CD4-positive, CD25-positive, alpha-beta regulatory T cell (primary cell): ENCODE measurements around the gene DUSP28. TPM values are rescaled to one million over a fixed set of nuclear protein-coding genes. Genes with fewer than 3 reads are reported as not detected.

Experiments
- ATAC-seq, 2 donors: fragments of 150-1000 bp; cut with Tn5 transposase; one replicate each; pipeline ENCODE4 v1.10.0; 2021; ENCODE audit warnings: low read depth in 2 of 2, moderate number of reproducible peaks in 2 of 2, moderate library complexity in 1 of 2
- DNase-seq, 3 donors: peaks; one replicate each; pipeline versions ENCODE4 v3.0.0 to v3.0.0-alpha.2; 2012 to 2022; ENCODE audit warnings: mixed read lengths in 1 of 3
- H3K27ac ChIP-seq: one replicate; pipeline ENCODE4 v1.7.0; 2013; ENCODE audit warnings: mild to moderate bottlenecking, low read length; ENCODE audit not compliant: insufficient read depth, poor library complexity, severe bottlenecking
- H3K27me3 ChIP-seq: one replicate; pipeline ENCODE4 v1.7.0; 2013; ENCODE audit warnings: low read length; ENCODE audit not compliant: control insufficient read depth, insufficient read depth
- H3K36me3 ChIP-seq: one replicate; pipeline ENCODE4 v1.7.0; 2013; ENCODE audit warnings: mild to moderate bottlenecking, low read length, moderate library complexity; ENCODE audit not compliant: control insufficient read depth, insufficient read depth
- H3K4me1 ChIP-seq: 2 replicates; pipeline ENCODE4 v1.7.0; 2013; ENCODE audit warnings: mild to moderate bottlenecking, low read length; ENCODE audit not compliant: insufficient read depth, control insufficient read depth, poor library complexity, severe bottlenecking
- H3K4me3 ChIP-seq: one replicate; pipeline ENCODE4 v1.7.0; 2013; ENCODE audit warnings: low read depth, mild to moderate bottlenecking, low read length, moderate library complexity
- H3K9me3 ChIP-seq, 2 experiments: 1 replicate in 1 of 2; 2 replicates in 1 of 2; pipeline ENCODE4 v1.7.0; 2013; ENCODE audit warnings: low read length in 2 of 2, mild to moderate bottlenecking in 1 of 2, moderate library complexity in 1 of 2; ENCODE audit not compliant: control insufficient read depth in 2 of 2
- H3K27ac Mint-ChIP-seq, 3 donors: one replicate each; pipeline ENCODE4 v1.8.0; 2020 to 2022; ENCODE audit warnings: mild to moderate bottlenecking in 3 of 3, mixed read lengths in 3 of 3, moderate library complexity in 2 of 3
- H3K27me3 Mint-ChIP-seq: one replicate; pipeline ENCODE4 v1.8.0; 2022; ENCODE audit warnings: mild to moderate bottlenecking, mixed read lengths
- H3K36me3 Mint-ChIP-seq: one replicate; pipeline ENCODE4 v1.8.0; 2020; ENCODE audit warnings: mixed read lengths
- H3K4me1 Mint-ChIP-seq, 4 donors: one replicate each; pipeline ENCODE4 v1.8.0; 2020 to 2022; ENCODE audit warnings: mixed read lengths in 4 of 4, mild to moderate bottlenecking in 1 of 4
- H3K4me3 Mint-ChIP-seq, 4 donors: one replicate each; pipeline ENCODE4 v1.8.0; 2020 to 2022; ENCODE audit warnings: mild to moderate bottlenecking in 4 of 4, mixed read lengths in 4 of 4, moderate library complexity in 3 of 4
- H3K9me3 Mint-ChIP-seq, 7 donors: one replicate each; pipeline ENCODE4 v1.8.0; 2020 to 2022; ENCODE audit warnings: mixed read lengths in 7 of 7, mild to moderate bottlenecking in 3 of 7, moderate library complexity in 2 of 7
- polyA plus RNA-seq, 4 donors: library from polyadenylated mRNA; unstranded; fragments of 300-500 nt; fragmentation: Illumina TruSeq; gene quantifications; one replicate each; pipeline ENCODE4 v1.2.3, GENCODE V29; 2021
- total RNA-seq: library from RNA; stranded (reverse); gene quantifications from one replicate; pipeline ENCODE4 v1.2.3, GENCODE V29; 2022

The DUSP28 gene
- total and polyA plus RNA-seq, 5 donors from 2014 or later, result 8.3 to 27.2 (median 17.4) TPM

GRCh38 chr2:240564561-240565332 lies 4.6 kb downstream of the DUSP28 start:
- Histone ChIP-seq H3K36me3 (no peaks in the 10 kb centered on the region), H3K4me1 (peaks cover 80% of the 10 kb centered on the region), H3K27ac (peak overlapping the region; percentile 95), H3K4me3 (peak overlapping the region; percentile 77), H3K9me3 (no peaks in the 10 kb centered on the region), H3K27me3 (no peaks in the 10 kb centered on the region)
- peaks cover 10% of the 10 kb centered on the region for H3K36me3 Mint-ChIP-seq
- H3K27ac Mint-ChIP-seq, result peak overlapping the region; percentile 98 to 100 (median 98)
- no peaks in the 10 kb centered on the region for H3K9me3 Mint-ChIP-seq
- ATAC-seq (no peak), DNase-seq (peak in 2 of 3 donors; percentile 38 to 70)
- H3K4me1 Mint-ChIP-seq, result peaks cover 11 to 73% (median 52%) of the 10 kb centered on the region in 4 donors
- H3K27me3 Mint-ChIP-seq, result peaks cover 13% of the 10 kb centered on the region
- peak overlapping the region; percentile 93 to 98 (median 94) for H3K4me3 Mint-ChIP-seq

GRCh38 chr2:240565333-240566202 lies 5.4 kb downstream of the DUSP28 start:
- peak overlapping the region; percentile 93 to 98 (median 94) for H3K4me3 Mint-ChIP-seq
- peaks cover 84% of the 10 kb centered on the region for H3K4me1 ChIP-seq
- DNase-seq (peak; percentile 89 to 98 (median 90)), ATAC-seq (peak; percentile 61)
- H3K9me3 Mint-ChIP-seq, result no peaks in the 10 kb centered on the region
- H3K9me3 ChIP-seq, result no peaks in the 10 kb centered on the region
- peak overlapping the region; percentile 95 for H3K27ac ChIP-seq
- H3K36me3 Mint-ChIP-seq, result peaks cover 10% of the 10 kb centered on the region
- H3K4me1 Mint-ChIP-seq, result peaks cover 7 to 77% (median 51%) of the 10 kb centered on the region in 4 donors
- peak overlapping the region; percentile 98 to 100 (median 98) for H3K27ac Mint-ChIP-seq
- H3K4me3 ChIP-seq, result peak overlapping the region; percentile 77
- peaks cover 13% of the 10 kb centered on the region for H3K27me3 Mint-ChIP-seq
- no peaks in the 10 kb centered on the region for H3K27me3 ChIP-seq
- H3K36me3 ChIP-seq, result no peaks in the 10 kb centered on the region

GRCh38 chr2:240566203-240567136 lies 6.3 kb downstream of the DUSP28 start:
- peak overlapping the region; percentile 79 for H3K4me3 ChIP-seq
- H3K4me1 Mint-ChIP-seq, result peaks cover 3 to 81% (median 53%) of the 10 kb centered on the region in 4 donors
- H3K36me3 ChIP-seq, result no peaks in the 10 kb centered on the region
- H3K4me1 ChIP-seq, result peaks cover 88% of the 10 kb centered on the region
- ATAC-seq (peak; percentile 56 to 68), DNase-seq (peak; percentile 93 to 95 (median 94))
- peak overlapping the region; percentile 98 to 100 (median 98) for H3K27ac Mint-ChIP-seq
- peak overlapping the region; percentile 95 for H3K27ac ChIP-seq
- H3K27me3 Mint-ChIP-seq, result peaks cover 9% of the 10 kb centered on the region
- H3K4me3 Mint-ChIP-seq, result peak overlapping the region; percentile 93 to 98 (median 94)
- H3K27me3 ChIP-seq, result no peaks in the 10 kb centered on the region
- H3K36me3 Mint-ChIP-seq, result peaks cover 10% of the 10 kb centered on the region
- H3K9me3 ChIP-seq, result no peaks in the 10 kb centered on the region
- no peaks in the 10 kb centered on the region for H3K9me3 Mint-ChIP-seq

DNA sequence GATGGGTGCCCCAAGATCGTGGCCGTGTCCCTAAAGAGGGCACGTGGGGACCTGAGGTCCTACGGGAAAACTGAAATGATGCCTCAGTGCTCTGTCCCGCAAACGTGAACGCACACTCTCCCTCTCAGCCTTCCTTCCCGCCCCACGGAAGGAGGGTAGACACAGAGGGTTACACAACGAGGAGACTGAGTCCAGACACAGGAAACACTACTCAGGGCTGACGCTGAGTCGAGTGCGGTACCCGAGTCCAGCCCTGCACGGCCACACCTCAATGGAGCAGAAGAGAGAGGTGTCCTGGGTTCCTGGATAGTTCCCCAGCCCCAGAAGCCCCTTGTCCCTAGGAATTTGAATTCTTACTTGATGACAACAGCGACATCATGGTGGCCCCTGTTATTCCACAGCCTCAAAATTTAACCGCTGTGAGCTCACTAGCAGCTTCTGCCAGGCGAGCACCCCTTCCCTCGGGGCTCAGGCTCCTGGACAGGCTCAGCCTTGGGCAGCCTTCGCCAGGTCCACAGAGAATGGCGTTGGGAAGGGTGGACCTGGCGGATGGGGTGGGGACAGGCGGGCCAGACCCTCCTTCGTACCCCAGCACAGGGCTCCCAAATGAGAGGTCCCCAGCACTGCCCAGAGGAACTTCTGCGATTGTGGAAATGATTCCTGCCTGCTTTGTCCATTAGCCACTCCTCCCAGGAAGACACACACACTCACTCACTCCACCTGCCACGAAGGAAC lies 7.1 kb downstream of the DUSP28 start:
- DNase-seq, result peak; percentile 38 to 59 (median 38)
- H3K27ac ChIP-seq, result peak overlapping the region; percentile 95
- H3K9me3 ChIP-seq, result no peaks in the 10 kb centered on the region
- no peaks in the 10 kb centered on the region for H3K27me3 ChIP-seq
- peaks cover 9% of the 10 kb centered on the region for H3K27me3 Mint-ChIP-seq
- H3K4me3 Mint-ChIP-seq, result peak overlapping the region; percentile 93 to 97 (median 94)
- peaks cover 0 to 80% (median 48%) of the 10 kb centered on the region in 4 donors for H3K4me1 Mint-ChIP-seq
- H3K9me3 Mint-ChIP-seq, result no peaks in the 10 kb centered on the region
- ATAC-seq, result no peak
- peak overlapping the region; percentile 79 for H3K4me3 ChIP-seq
- H3K27ac Mint-ChIP-seq, result peak overlapping the region; percentile 89 to 98 (median 98)
- H3K36me3 ChIP-seq, result no peaks in the 10 kb centered on the region
- H3K36me3 Mint-ChIP-seq, result peaks cover 10% of the 10 kb centered on the region
- peaks cover 88% of the 10 kb centered on the region for H3K4me1 ChIP-seq

DNA sequence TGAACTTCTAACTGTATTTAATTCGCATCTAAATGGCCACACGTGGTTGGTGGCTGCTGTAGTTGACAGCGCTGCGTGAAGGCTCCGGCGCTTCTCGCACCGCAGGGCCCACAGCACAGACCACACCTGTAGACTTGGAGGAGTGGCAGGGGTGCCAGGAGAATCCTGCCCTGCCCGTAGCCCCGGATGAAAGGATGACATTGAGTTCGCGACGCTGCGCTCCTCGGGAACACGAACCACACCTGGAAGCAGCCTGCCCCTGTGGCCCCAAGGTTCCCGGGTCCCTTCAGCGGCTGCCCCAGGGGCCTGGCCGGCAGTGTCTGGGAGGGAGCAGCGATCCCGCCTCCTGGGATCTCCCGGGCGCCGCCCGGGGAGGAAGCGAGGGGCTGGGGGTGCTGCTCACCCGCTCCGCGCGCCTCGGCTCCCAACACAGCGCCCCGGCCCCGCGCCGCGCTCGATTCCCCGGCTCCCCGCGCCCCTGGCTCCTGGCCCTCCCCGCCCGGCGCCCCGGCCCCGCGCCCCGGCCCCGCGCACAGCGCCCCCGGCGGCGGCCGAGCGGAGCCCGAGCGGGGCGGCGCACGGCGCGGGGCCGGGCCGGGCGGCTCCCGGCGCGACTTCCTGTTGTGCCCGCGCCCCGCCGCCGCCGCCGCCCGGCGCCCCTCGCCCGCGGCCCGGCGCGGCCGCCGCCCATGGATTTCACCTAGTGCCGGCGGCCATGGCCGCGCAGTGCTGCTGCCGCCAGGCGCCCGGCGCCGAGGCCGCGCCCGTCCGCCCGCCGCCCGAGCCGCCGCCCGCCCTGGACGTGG lies 7.9 kb downstream of the DUSP28 start, which contains the start of gene RNPEPL1:
RNPEPL1 (plus strand) TSS at position 613 of the 806 bp plus-strand sequence; CDS start at position 716, 103 bp downstream.
- Histone ChIP-seq H3K4me3 (peak within 1 kb of the TSS; percentile 79), H3K4me1 (peaks cover 84% of the 10 kb centered on the region), H3K36me3 (no peaks in the 10 kb centered on the region), H3K27ac (peak within 1 kb of the TSS; percentile 95), H3K9me3 (no peaks in the 10 kb centered on the region), H3K27me3 (no peaks in the 10 kb centered on the region)
- Mint-ChIP-seq H3K36me3 (peaks cover 10% of the 10 kb centered on the region), H3K4me3 (peak within 1 kb of the TSS; percentile 93 to 97 (median 96)), H3K27me3 (peaks cover 9% of the 10 kb centered on the region), H3K4me1 (peaks cover 0 to 74% (median 42%) of the 10 kb centered on the region in 4 donors), H3K27ac (peak within 1 kb of the TSS; percentile 89 to 98 (median 98)), H3K9me3 (no peaks in the 10 kb centered on the region)
- peak; percentile 54 to 74 (median 56) for DNase-seq
- peak; percentile 21 to 24 for ATAC-seq
